Measurements from ENCODE around the gene KIAA1586.
"Not testable (repeated sequence)": the region's sequence is repeated elsewhere in the genome, so short reads cannot be mapped to it uniquely, and the experiment has no call there.

KIAA1586 gene

GRCh38 chr6:57046332-57047256 lies at the start of gene KIAA1586:
Gene KIAA1586, plus strand, starts transcription at chr6:57046693. Its CDS starts 63 bp downstream, at chr6:57046756.
- DNase-seq = peak; percentile 72 to 76

- DNase-seq = no peak
These were observed 47.4 kb upstream of the KIAA1586 start for GRCh38 chr6:56999049-56999448.

GRCh38 chr6:56999748-57000147 lies 46.7 kb upstream of the KIAA1586 start:
- not testable (repeated sequence) for DNase-seq

DNA sequence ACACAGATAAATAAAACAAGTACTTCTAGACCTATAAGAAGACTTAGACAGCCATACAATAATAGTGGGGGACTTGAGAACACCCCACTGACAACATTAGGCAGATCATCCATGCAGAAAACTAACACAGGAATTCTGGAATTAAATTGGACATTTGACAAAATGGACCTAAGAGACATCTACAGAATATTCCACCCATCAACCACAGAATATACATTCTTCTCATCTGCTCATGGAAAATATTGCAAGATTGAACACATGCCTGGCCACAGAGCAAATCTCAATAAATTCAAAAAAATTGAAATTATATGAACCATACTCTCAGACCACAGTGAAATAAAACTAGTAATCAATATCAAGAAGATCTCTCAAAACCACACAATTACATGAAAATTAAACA lies 44.3 kb upstream of the KIAA1586 start:
- no peak for DNase-seq

DNA sequence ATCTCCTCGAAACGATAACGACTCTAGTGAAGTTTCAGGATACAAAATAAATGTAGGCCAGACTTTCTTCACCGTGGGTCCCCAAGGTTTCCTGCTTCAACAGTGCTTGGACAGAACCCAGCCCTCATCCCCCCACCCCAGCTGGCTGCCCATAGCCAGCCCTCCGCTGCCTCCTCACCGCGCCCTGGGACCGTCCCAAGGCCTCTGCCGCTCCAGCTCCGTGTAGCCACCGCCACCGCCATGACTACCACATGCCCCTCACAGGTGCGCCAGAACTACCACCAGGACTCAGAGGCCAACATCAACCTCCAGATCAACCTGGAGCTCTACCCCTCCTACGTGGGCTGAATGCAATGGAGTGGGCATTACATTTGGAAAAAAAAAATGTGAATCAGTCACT lies 42.2 kb upstream of the KIAA1586 start:
- DNase-seq = no peak

DNA sequence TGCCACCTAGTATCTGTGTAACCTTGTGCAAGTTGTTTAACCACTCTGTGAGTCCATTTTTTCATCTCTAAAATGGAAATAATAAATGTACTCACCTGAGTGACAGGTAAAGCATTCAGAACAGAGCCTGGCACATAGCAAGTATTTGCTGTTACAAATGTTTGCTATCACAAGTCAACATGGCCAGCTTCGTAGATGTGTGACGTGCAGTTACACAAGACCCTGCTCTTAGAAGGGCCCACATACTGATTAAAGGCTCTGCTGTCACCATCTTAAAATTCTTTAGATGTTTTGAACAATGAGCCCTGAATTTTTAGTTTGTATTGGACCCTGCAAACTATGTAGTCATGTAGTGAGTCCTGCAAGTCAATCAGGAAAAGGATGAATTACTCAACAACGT lies 40.4 kb upstream of the KIAA1586 start:
- no peak for DNase-seq

GRCh38 chr6:57008069-57008468 lies 38.4 kb upstream of the KIAA1586 start:
- DNase-seq = not testable (repeated sequence)

DNA sequence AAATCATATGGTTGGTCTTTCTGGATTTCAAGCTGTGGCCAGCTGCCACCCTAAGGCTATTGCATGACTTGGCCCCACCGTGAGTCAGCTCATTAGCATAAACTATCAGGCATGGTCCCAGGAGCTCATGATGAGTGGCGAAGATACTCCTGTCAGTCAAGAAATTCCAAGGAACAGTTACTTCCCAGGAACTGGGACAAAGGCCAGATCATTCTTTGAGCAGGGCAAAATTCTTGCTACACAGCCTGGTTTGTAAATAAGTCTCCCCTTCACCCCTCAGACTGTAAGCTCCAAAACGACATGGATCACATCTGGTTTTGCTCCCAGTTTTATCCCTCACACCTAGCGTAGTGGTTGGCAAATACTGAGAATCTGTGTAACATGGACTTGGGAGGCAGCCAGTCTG lies 33.0 kb upstream of the KIAA1586 start:
- no peak for DNase-seq

DNA sequence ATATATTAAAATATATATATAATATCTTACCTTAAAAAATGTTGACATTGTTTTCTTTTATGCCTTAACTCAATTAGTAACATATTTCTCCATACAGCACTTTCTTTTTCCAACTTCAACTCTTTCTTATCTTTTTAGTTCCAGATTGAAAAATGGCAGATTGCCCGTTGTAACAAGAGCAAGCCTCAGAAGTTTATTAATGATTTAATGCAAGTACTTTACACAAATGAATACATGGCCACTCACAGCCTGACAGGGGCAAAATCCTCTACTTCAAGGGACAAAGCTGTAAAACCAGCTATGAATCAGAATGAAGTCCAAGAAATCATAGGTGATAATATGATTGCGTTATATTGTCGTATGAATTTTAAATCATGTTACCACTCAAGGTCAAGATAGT lies 29.4 kb upstream of the KIAA1586 start:
- DNase-seq = no peak

DNA sequence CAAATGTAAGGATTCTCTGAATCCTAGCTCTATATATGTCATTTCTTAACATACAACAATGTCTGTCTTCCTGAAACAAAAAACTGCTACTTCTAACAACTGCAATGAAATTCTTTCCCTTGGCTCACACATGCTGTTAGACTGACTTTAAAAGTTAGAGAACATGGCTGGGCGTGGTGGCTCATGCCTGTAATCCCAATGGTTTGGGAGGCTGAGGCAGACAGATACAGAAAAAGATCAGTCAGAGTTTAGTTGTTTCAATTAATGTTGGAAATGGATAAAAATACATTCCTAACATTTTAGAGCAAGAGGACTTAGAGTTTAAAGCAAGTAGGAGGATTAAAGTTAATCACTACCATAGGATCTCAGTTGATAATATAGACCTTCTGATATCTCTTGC lies 28.7 kb upstream of the KIAA1586 start:
- DNase-seq = no peak

GRCh38 chr6:57019434-57019833 lies 27.1 kb upstream of the KIAA1586 start:
- no peak for DNase-seq

DNA sequence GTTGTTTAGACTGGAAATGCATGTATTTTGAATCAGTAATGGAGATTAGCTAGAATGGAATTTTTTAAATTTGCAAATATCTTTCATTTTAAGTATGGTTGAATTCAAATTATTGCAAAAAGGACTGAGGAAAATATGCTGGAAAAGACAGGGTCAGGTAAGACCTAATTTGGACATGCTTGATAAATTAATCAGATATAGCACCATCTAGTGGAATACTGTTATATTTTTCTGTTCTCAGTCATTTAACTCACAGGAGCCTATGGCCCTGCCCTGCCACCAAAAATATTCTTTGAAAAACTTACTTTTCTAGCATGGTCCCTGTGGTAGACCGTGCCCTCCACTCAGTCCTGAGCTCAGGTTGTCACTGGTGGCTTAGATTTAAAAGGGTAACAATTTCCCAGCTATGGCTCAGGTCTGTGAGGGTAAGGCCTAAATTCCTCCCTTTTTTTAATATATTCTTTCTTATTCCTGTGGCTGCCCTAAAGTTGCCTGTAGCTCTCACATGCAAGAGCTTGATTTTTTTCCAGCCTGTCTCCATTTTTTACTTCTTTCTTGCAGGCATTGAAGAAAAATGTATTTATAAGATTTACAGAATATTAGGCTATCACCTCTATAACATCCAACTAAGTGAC lies 25.3 kb upstream of the KIAA1586 start:
- no peak for DNase-seq

DNA sequence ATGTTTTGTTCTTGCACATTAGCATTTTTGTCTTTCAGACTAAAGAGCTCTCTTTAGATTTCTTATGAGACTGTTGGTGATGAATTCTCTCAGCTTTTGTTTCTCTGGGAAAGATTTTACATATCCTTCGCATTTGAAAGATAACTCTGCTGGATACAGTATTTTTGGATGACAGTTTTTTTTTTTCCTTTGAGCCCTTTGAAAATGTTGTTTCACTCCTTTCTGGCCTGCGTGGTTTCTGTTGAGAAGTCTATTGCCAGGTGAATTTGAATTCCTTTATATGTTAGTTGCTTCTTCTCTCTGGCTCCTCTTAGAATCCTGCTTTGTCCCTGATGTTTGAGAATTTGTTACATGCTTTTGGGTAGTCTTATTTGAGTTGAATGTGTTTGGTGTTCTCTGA lies 22.2 kb upstream of the KIAA1586 start:
- no peak for DNase-seq

DNA sequence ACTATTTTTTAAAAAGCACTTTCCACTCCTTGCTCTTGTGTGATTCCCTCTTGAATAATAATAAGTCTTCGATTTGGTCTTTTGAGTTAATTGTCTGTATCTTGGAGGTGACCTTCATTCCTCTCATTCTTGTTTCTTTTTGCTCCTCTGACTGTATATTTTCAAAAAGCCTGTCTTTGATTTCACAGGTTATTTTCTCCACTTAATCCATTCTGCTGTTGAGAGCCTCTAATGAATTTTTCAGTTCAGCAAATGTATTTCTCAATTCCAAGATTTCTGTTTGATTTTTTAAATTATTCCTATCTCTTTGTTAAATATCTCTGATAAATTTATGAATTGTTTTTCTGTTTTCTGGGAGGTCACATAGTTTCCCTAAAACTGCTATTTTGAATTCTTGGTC lies 21.7 kb upstream of the KIAA1586 start:
- DNase-seq = no peak

DNA sequence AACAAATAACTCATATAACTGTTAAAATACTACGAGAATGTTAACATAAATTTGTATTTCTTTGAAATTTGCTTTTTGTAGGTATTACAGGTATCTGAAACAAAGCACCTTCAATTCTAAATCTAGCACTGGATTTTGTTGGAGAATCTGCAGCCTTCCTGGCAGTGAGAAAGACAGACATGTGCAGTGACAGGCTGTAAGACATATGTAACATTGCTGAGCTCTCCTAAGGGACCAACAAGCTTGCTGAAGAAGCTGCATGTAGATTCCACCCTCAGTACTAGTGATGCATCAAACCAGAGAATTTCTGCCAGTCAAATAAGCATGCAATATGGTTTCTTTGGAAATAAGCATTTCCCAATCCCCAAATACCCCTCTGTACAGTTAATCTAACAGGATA lies 20.5 kb upstream of the KIAA1586 start:
- no peak for DNase-seq

DNA sequence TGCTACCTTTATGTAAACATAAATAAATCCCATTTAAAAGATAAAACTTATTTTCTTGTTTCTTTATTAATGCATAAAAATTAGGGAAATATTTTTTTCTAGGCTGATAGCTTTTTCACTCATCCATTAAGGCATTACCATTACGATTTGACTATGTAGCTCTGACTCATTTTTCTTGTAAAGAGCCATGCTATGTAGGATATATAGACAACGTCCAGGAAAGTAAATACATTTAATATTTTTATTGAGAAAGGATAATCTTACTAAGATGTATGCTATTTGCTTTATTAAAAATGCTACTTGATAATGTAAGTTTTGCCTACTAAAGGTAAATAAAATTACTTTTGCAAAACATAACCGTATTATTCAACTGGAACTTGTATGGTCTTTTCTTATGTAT lies 19.2 kb upstream of the KIAA1586 start:
- DNase-seq = no peak

DNA sequence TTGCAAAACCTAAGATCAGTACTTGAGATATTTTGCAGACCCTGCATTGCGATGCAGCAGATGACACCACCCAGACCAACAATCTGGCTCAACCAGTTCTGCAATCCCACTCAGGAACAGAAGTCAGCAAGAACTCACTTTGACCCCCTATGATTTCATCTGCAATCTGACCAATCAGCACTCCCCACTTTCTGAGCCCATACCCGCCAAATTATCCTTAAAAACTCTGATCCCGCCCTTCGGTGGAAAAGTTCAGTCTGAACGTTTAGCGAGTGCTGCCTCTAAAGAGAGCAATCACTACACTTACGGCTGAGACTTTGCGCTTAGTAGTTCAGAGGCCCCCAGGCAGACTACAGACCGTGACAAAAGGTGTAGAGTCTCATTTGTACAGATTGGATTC lies 17.3 kb upstream of the KIAA1586 start:
- no peak for DNase-seq

DNA sequence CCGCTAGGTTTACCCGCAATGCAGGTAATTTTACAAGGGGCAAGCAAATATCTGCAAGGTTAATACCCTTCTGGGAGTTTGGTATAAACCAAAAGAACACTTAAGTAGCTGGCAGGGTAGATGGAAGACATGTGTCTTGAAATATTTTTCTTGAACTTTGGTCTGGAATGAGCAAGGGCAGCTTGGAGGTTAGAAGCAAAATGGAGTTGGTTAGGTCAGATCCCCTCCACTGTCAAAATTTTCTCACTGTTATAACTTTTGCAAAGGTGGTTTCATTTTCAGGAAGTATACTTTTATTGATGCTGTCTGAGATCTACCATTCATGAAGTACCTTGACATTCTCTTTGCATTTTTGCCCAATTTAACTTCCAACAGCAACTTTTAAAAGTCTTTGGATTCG lies 13.3 kb upstream of the KIAA1586 start:
- DNase-seq = no peak

- DNase-seq = no peak
These were observed 10.9 kb upstream of the KIAA1586 start for GRCh38 chr6:57035549-57035948.

- DNase-seq = no peak
These were observed 7.6 kb upstream of the KIAA1586 start for GRCh38 chr6:57038906-57039305.

DNA sequence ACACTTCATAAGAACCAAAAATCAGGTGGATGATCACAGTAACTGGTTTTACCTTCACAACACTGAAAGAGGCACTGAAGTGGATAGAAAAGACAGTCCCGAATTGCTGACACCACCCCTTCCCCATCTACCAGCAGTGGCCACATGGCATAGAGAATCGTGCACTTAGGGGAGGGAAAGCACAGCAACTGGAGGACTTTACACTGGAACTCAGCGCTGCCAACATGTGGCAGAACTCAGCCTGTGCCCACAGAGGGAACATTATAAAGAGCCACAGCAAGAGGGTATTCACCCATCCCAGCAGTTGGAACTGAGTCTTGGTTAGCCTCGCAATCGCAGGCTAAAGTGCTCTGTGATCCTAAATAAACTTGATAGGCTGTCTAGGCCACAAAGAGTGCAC lies 6.5 kb upstream of the KIAA1586 start:
- no peak for DNase-seq

- DNase-seq = not testable (repeated sequence)
These were observed 2.4 kb upstream of the KIAA1586 start for GRCh38 chr6:57044061-57044460.

- no peak for DNase-seq
These were observed 1.9 kb upstream of the KIAA1586 start for GRCh38 chr6:57044568-57044967.

DNA sequence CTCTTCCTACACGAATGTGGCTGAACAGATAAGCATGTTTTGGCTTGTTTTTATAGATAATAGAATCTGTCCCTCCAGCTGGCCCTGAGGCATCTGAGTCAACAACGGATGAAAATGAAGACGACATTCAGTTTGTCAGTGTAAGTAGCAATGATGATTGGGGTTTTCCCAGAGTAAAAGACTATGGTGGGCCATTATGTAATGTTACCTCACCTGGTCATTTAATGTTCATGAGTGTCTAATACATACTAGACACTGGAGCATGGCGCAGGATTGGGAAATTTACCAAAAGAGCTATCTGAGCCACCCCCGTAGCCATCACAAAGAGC lies 728 bp downstream of the KIAA1586 start:
- not testable (repeated sequence) for DNase-seq

- not testable (repeated sequence) for DNase-seq
These were observed 1.4 kb downstream of the KIAA1586 start for GRCh38 chr6:57047859-57048258.
